GM19328 (cell line): Measurements from ENCODE around the gene OTUD5.
"Not testable (repeated sequence)": the region's sequence is repeated elsewhere in the genome, so short reads cannot be mapped to it uniquely, and the experiment has no call there.

Source experiments
- ATAC-seq: cut with Tn5 transposase; IDR thresholded peaks from one replicate; pipeline ENCODE4 v1.9.1; 2021; ENCODE audit warnings: mild to moderate bottlenecking, moderate library complexity; ENCODE audit not compliant: unreplicated experiment

The OTUD5 gene

DNA sequence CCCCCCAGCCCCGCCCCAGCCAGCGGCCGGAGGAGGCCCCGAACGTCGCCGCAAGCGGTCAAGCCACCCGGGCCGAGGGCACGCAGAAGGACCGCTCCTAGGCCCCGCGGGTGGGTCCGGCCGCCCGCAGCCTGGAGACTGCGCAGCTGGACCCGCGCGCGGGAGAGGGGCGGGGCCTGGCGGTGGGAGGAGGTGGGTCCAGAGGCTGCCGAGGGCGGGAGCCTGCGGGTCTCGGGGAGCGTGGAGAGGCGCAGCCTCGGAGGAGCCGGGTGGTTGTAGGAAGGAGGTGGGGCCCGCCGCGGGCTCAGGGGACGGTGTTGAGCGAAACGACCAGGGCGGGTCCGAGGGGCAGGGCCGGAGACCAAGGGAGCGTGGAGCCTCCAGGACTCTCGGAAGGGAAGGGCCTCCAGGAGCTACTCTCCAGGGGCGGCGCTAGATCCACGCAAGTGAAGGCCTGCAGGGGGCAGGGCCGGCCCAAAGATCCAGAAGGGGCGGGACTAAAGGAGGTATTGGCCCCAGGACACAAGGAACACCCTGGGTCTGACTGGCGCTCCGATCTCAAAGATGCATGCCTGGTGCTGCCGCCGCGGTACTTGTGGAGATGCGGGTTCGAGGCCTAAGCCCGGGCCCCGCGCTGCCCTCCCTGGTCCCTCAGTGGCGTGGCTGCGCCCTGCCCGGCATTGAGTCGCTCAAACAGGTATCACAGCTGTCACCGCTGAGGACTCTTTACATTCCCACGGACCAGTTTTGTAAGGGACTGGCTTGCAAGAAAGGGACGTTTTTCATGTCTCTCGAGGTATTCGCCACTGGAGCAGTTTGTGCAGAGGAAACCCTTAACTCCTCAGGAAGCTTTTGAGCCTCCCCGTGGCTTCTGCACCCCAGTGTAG lies 65.8 kb downstream of the OTUD5 start:
- ATAC-seq = peak; percentile 69

GRCh38 chrX:48890934-48891401 lies 66.4 kb downstream of the OTUD5 start:
- peak; percentile 25 for ATAC-seq

DNA sequence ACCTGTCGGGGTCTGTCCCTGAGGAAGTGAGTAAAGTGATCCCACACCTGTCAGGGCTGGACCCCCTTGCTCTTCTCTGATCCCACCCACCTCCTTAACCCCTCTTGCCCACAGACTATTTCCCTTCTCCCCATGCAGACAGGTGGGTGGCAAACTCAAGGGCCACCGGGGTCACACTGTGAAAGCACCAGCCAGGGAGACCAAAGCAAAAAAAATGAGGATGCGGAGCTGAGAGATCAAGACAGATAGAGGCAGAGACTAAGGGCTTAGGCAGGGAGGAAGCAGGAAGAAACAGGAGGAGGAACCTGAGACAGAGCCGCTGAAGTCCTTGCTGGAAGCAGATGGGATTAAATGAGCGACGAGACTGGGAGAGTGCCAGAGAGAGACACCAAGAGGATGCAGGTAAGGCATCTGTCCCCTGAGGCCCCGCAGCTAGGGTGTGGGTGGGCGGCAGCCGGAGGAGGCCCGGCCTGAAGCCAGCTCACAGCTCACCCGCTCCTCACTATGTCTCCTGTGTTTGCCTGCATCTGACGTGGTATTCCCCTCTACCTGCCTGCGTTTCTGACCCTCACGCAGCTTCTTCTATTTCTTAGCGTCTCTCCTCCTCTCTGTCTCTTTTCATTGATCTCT lies 67.0 kb downstream of the OTUD5 start:
- ATAC-seq = no peak

GRCh38 chrX:48886586-48886985 lies 70.8 kb downstream of the OTUD5 start:
- ATAC-seq = not testable (repeated sequence)

- no peak for ATAC-seq
Measured at GRCh38 chrX:48883729-48884128, 73.7 kb downstream of the OTUD5 start.

DNA sequence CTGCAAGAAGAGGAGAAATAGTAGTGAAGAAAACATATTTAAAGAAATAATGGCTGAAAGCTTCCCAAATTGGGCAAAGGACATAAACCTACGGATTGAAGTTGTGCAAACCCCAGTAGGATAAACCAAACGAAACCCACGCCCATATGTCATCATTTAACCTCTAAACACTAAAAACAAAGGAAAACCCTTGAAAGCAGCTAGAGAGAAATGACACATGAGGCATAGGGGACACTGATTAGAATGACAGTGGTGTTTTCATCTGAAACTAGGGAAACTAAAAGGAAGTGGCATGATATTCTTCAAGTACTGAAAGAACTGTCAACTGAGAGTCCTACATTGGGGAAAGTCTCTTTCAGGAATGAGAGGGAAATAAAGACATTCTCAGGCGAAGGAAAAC lies 80.5 kb downstream of the OTUD5 start:
- ATAC-seq = not testable (repeated sequence)
